DOHH2 (cell line): ENCODE results near the gene ANKHD1.

Source experiments
- EZH2phosphoT487 ChIP-seq: fragments of 200-600 bp; sonication (generic); IDR thresholded peaks from 2 replicates; pipeline ENCODE4 v1.6.1; 2017; ENCODE audit warnings: borderline replicate concordance, mild to moderate bottlenecking, antibody characterized with exemption, low read length, moderate library complexity, mixed read lengths
- TF ChIP-seq, protein P1 (sequence below): fragments of 200-600 bp; sonication (generic); IDR thresholded peaks from one replicate; pipeline ENCODE4 v1.5.1; 2014; ENCODE audit warnings: antibody characterized with exemption, mild to moderate bottlenecking, low read depth, low read length; ENCODE audit not compliant: poor library complexity, severe bottlenecking

DNA sequence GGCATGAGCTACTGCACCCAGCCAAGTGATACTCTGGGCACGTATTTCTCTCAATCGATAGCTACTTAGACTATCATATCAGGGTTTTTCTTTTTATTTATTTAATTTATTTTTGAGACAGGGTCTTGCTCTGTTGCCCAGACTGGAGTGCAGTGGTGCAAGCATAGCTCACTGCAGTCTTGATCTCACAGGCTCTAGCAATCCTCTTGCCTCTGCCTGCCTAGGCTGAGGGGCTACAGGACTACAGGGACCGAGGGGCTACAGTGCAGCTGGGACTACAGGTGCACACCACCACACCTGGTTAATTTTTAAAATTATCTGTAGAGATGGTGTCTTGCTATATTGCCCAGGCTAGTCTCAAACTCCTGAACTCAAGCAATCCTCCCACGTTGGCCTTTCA is 20.3 kb upstream of the ANKHD1 start:
- TF ChIP-seq, protein P1, sequence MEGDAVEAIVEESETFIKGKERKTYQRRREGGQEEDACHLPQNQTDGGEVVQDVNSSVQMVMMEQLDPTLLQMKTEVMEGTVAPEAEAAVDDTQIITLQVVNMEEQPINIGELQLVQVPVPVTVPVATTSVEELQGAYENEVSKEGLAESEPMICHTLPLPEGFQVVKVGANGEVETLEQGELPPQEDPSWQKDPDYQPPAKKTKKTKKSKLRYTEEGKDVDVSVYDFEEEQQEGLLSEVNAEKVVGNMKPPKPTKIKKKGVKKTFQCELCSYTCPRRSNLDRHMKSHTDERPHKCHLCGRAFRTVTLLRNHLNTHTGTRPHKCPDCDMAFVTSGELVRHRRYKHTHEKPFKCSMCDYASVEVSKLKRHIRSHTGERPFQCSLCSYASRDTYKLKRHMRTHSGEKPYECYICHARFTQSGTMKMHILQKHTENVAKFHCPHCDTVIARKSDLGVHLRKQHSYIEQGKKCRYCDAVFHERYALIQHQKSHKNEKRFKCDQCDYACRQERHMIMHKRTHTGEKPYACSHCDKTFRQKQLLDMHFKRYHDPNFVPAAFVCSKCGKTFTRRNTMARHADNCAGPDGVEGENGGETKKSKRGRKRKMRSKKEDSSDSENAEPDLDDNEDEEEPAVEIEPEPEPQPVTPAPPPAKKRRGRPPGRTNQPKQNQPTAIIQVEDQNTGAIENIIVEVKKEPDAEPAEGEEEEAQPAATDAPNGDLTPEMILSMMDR = no peak
- no peak for TF ChIP-seq EZH2phosphoT487
